ENCODE results near the gene DPP6.

DNA sequence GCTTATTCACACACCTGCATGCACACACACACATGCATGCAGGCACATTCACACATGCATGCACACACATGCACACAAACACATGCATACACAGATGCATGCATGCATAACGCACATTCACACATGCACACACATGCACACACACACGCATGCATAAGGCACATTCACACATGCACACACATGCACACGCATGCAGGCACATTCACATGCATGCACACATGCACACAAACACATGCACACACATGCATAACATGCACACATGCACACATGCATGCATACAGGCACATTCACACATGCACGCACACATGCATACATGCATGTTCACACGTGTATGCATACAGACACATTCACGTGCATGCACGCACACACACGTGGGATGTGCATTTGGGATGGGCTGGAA lies 784.9 kb downstream of the DPP6 start:
- TF ChIP-seq, protein P1, sequence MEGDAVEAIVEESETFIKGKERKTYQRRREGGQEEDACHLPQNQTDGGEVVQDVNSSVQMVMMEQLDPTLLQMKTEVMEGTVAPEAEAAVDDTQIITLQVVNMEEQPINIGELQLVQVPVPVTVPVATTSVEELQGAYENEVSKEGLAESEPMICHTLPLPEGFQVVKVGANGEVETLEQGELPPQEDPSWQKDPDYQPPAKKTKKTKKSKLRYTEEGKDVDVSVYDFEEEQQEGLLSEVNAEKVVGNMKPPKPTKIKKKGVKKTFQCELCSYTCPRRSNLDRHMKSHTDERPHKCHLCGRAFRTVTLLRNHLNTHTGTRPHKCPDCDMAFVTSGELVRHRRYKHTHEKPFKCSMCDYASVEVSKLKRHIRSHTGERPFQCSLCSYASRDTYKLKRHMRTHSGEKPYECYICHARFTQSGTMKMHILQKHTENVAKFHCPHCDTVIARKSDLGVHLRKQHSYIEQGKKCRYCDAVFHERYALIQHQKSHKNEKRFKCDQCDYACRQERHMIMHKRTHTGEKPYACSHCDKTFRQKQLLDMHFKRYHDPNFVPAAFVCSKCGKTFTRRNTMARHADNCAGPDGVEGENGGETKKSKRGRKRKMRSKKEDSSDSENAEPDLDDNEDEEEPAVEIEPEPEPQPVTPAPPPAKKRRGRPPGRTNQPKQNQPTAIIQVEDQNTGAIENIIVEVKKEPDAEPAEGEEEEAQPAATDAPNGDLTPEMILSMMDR (IDR thresholded peaks at IDR 0.05): no peak
- TF ChIP-seq ZNF232 (CRISPR knock-in tag; IDR thresholded peaks at IDR 0.05) (no peak), RELA (CRISPR knock-in tag; IDR thresholded peaks at IDR 0.05; ENCODE audit: borderline replicate concordance) (no peak), HMGA2 (CRISPR knock-in tag; IDR thresholded peaks at IDR 0.05) (no peak), MXD4 (CRISPR knock-in tag; IDR thresholded peaks at IDR 0.05; ENCODE audit: borderline replicate concordance) (no peak), TCF7 (CRISPR knock-in tag; IDR thresholded peaks at IDR 0.05; ENCODE audit: low read depth) (no peak), TEAD1 (CRISPR knock-in tag; IDR thresholded peaks at IDR 0.05) (no peak), NFYB (CRISPR knock-in tag; conservative IDR thresholded peaks at IDR 0.05; ENCODE audit: low read depth) (no peak), ESRRA (CRISPR knock-in tag; IDR thresholded peaks at IDR 0.05; ENCODE audit: borderline replicate concordance) (no peak)
- TF ChIP-seq, protein P2, sequence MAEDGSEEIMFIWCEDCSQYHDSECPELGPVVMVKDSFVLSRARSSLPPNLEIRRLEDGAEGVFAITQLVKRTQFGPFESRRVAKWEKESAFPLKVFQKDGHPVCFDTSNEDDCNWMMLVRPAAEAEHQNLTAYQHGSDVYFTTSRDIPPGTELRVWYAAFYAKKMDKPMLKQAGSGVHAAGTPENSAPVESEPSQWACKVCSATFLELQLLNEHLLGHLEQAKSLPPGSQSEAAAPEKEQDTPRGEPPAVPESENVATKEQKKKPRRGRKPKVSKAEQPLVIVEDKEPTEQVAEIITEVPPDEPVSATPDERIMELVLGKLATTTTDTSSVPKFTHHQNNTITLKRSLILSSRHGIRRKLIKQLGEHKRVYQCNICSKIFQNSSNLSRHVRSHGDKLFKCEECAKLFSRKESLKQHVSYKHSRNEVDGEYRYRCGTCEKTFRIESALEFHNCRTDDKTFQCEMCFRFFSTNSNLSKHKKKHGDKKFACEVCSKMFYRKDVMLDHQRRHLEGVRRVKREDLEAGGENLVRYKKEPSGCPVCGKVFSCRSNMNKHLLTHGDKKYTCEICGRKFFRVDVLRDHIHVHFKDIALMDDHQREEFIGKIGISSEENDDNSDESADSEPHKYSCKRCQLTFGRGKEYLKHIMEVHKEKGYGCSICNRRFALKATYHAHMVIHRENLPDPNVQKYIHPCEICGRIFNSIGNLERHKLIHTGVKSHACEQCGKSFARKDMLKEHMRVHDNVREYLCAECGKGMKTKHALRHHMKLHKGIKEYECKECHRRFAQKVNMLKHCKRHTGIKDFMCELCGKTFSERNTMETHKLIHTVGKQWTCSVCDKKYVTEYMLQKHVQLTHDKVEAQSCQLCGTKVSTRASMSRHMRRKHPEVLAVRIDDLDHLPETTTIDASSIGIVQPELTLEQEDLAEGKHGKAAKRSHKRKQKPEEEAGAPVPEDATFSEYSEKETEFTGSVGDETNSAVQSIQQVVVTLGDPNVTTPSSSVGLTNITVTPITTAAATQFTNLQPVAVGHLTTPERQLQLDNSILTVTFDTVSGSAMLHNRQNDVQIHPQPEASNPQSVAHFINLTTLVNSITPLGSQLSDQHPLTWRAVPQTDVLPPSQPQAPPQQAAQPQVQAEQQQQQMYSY (CRISPR knock-in tag; IDR thresholded peaks at IDR 0.05): no peak
- TF ChIP-seq, protein P3, sequence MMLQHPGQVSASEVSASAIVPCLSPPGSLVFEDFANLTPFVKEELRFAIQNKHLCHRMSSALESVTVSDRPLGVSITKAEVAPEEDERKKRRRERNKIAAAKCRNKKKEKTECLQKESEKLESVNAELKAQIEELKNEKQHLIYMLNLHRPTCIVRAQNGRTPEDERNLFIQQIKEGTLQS (CRISPR knock-in tag; conservative IDR thresholded peaks at IDR 0.05): no peak
- TF ChIP-seq, protein P4, sequence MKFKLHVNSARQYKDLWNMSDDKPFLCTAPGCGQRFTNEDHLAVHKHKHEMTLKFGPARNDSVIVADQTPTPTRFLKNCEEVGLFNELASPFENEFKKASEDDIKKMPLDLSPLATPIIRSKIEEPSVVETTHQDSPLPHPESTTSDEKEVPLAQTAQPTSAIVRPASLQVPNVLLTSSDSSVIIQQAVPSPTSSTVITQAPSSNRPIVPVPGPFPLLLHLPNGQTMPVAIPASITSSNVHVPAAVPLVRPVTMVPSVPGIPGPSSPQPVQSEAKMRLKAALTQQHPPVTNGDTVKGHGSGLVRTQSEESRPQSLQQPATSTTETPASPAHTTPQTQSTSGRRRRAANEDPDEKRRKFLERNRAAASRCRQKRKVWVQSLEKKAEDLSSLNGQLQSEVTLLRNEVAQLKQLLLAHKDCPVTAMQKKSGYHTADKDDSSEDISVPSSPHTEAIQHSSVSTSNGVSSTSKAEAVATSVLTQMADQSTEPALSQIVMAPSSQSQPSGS (CRISPR knock-in tag; IDR thresholded peaks at IDR 0.05; ENCODE audit: borderline replicate concordance, low read depth): no peak
- TF ChIP-seq, protein P5, sequence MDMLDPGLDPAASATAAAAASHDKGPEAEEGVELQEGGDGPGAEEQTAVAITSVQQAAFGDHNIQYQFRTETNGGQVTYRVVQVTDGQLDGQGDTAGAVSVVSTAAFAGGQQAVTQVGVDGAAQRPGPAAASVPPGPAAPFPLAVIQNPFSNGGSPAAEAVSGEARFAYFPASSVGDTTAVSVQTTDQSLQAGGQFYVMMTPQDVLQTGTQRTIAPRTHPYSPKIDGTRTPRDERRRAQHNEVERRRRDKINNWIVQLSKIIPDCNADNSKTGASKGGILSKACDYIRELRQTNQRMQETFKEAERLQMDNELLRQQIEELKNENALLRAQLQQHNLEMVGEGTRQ (CRISPR knock-in tag; IDR thresholded peaks at IDR 0.05): no peak
- TF ChIP-seq, protein P6, sequence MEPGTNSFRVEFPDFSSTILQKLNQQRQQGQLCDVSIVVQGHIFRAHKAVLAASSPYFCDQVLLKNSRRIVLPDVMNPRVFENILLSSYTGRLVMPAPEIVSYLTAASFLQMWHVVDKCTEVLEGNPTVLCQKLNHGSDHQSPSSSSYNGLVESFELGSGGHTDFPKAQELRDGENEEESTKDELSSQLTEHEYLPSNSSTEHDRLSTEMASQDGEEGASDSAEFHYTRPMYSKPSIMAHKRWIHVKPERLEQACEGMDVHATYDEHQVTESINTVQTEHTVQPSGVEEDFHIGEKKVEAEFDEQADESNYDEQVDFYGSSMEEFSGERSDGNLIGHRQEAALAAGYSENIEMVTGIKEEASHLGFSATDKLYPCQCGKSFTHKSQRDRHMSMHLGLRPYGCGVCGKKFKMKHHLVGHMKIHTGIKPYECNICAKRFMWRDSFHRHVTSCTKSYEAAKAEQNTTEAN (CRISPR knock-in tag; IDR thresholded peaks at IDR 0.05): no peak
